ENCODE measurements around the gene MKLN1.
"Not testable (repeated sequence)": the region's sequence is repeated elsewhere in the genome, so short reads cannot be mapped to it uniquely, and the experiment has no call there.

The MKLN1 gene

GRCh38 chr7:131320603-131321002 is 7.1 kb upstream of the MKLN1 start:
- DNase-seq: no peak

DNA sequence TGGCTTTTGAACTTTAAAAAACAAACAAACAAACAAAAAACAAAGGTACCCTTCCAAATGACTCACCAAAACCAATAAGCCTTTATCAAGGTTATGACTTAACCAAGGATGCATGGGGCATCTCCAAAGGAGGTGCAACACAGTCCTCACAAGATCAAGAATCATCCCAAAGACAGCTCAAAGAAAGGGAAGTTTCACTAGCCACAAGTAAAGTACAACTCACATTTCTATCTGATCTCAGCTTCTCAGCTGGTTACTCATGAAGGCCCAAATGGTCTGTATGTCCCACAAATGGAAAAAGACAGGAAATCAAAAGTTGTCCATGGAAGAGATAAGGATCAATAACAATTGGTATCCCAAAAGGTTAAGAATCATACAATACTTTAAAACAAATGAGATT is 6.0 kb upstream of the MKLN1 start:
- no peak for DNase-seq

DNA sequence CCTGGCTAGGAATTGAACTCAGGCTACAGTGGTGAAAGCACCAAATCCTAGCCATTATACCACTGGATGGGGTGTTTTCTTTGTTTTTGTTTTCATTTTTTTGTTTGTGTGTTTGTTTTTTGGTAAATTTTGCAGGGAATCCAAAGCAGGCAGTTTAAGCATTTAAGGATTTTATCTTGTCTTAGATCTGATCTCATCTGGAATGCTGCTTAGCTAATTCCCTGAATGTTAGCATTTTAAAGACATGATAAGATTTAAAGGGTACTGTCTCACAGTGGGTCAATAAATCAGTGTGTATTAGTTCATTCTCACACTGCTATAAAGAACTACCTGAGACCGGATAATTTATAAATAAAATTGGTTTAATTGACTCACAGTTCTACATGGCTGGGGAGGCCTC is 5.6 kb upstream of the MKLN1 start:
- DNase-seq: no peak

- no peak for DNase-seq
Measured at GRCh38 chr7:131322861-131323260, 4.8 kb upstream of the MKLN1 start.

GRCh38 chr7:131325179-131325840 is 2.4 kb upstream of the MKLN1 start:
- no peak for DNase-seq

GRCh38 chr7:131326576-131326975 is 1.1 kb upstream of the MKLN1 start:
- DNase-seq: no peak

- DNase-seq: peak; percentile 40
Measured at GRCh38 chr7:131327049-131327625, 539 bp upstream of the MKLN1 start.

- DNase-seq: no peak
Measured at GRCh38 chr7:131328377-131329175, 900 bp downstream of the MKLN1 start.

GRCh38 chr7:131329176-131329570 is 1.5 kb downstream of the MKLN1 start:
- no peak for DNase-seq

- DNase-seq: no peak
Measured at GRCh38 chr7:131330299-131330698, 2.6 kb downstream of the MKLN1 start.

DNA sequence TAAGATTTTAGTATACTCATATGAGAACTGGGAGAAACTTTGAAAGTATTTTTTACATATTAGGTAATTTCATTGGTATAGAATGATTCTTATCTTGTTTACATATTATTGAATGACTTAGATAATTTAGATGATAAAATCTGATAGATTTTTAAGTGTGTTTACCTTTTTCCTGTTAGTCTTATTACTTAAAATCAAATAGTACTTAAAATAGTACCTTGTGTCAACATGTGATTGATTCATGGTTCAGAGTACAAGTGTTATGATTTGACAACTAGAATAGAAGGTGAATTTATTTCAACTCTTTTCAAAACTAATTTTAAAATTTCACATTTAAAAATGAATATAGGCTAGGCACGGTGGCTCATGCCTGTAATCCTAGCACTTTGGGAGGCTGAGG is 4.1 kb downstream of the MKLN1 start:
- no peak for DNase-seq

DNA sequence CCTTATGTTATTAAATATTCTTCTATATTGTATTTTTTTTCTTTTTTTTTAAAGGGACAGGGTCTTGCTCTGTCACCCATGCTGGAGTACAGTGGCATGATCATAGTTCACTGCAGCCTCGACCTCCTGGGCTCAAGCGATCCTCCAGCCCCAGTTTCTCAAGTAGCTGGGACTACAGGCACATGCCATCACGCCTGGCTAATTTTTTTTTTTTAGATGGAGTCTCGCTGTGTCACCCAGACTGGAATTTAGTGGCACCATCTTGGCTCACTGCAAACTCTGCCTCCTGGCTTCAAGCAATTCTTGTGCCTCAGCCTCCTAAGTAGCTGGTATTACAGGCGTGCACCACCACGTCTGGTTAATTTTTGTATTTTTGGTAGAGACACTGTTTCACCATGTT is 5.1 kb downstream of the MKLN1 start:
- DNase-seq: not testable (repeated sequence)

DNA sequence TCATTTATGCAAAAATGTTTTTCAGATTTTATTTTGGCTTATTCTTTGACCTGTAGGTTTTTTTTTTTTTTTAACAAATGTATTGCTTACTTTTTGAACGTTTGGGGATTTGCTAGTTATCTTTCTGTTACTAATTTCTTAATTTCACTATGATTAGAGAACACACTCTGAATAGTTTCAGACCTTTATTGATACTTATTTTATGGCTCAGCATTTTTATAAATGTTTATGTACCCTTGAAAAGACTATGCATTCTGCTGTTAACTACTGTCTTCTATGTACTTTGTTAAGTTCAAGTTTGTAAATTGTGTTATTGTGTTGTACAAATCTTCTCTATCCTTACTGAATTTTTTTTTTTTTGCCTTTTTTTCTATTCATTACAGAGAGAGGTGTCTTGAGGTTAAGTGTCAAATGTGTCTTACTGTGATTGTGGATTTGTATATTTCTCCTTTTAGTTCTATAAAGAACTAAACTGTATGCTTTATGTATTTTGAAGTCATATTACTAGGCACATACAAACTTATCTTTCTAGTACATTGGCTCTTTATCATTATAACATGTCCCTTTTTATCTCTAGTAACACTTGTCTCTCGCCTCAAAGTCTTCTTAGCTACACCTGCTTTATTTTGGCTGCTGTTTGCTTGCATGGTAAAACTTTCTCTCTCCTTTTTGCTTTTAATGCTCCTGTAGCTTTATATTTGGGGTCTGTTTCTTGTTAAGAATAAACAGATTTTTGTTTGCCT is 8.1 kb downstream of the MKLN1 start:
- no peak for DNase-seq

DNA sequence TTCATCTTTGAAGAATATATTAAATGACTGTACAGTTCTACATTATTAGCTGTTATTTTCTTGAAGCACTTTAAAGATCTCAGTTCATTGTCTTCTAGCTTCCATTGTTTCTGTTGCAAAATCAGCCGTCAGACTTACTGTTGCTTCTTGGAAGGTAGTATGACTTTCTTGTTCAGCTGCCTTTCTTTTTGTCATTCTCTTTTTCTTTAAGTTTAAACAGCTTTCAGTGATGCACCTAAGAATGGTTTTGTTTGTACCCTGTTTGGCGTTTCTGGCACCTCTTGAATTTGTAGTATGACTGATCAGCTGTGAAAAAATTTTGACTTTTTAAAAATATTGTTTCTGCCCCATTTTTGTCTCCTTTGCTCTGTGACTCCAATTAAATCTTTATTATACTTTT is 9.3 kb downstream of the MKLN1 start:
- no peak for DNase-seq

GRCh38 chr7:131338173-131338572 is 10.5 kb downstream of the MKLN1 start:
- no peak for DNase-seq

DNA sequence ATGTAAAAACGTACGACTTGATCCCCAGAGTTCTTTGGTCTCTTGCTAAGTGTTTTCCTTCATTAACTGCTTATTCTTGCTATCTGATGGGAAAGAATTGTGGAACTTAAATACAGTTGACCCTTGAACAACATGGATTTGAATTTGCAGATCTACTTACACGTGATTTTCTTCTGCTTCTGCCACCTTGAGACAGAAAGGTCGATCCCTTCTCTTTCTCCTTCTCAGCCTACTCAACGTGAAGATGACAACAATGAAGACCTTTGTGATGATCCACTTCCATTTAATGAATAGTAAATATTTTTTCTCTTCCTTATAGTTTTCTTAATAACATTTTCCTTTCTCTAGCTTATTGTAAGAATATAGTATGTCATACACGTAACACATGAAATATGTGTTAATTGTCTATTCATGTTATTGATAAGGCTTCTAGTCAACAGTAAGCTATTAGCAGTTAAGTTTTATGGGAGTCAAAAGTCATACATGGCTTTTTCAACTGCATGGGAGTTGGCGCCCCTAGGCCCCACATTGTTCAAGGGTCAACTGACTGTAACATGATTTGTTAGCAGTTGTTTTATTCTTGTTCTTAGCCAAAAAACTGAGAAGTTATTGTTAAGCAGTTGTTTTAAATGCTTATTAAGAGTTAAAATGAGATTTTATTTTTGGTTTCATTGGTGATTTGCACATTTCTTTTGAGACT is 11.2 kb downstream of the MKLN1 start:
- no peak for DNase-seq

GRCh38 chr7:131341690-131342089 is 14.0 kb downstream of the MKLN1 start:
- DNase-seq: no peak

DNA sequence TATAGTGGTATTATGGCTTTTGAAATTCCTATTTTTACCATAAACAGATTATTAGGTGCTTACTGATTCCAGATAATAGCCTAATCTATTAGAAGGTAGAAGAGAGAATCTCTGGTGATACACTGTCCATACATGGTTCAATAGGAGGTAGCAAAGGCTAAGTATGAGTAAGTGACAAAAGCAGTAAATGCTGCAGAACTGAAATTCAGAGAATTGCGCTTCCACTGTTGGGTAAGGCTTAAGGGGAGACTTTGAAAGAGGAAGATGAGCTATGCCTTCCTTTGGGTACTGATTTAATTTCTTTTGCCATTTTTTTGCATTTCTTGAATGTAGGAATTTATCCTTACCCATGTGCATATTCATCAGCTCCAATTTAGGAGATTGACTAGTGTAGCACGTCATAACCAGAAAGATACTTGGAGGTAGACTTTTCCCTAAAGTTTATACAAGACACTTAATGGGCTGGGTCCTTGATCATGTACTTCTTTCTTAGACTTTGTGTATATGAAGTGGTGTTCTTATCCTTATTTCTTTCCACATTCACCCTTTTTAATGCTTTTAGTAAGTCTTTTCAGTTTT is 15.3 kb downstream of the MKLN1 start:
- no peak for DNase-seq

- no peak for DNase-seq
Measured at GRCh38 chr7:131346885-131347592, 19.4 kb downstream of the MKLN1 start.

DNA sequence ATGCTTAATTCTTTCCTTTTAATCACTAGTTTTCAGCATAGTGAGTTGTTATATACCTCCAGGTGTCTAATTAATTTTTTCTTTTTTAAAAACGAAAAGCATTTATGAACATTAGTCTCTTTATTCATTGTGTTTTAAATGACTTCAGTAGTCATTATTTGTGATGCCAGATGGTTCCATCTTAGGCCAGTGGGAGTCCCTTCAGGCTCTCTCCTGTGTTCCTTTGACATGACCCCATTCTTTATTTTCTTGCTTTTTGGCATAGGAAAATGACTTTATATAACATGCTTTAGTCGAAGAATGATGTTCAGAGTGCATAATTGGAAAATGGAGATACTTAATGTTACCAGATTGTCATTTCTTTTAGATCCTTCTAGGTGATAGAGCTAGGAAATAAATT is 24.4 kb downstream of the MKLN1 start:
- DNase-seq: no peak

DNA sequence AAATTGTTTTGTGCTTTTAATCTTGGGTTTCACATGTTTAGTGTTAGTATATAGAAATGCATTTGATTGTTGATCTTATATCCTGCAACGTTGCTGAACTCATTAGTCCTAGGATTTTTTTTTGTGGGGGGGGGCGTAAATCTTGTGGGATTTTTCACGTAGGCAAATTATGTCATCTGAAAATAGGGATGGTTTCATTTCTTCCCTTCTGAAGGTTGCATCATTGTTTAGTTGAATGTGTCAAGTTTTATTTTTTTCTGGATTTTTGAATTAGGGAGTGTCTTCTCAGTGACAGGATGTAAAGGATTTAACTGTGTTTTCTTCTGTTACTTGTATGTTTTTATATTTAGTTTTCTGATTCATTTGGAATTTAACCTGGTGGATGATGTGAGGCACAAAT is 26.7 kb downstream of the MKLN1 start:
- no peak for DNase-seq
